Loucy (cell line): ENCODE measurements around the gene STIM1.
"Not testable (repeated sequence)": the region's sequence is repeated elsewhere in the genome, so short reads cannot be mapped to it uniquely, and the experiment has no call there.

Experiments
- EZH2phosphoT487 ChIP-seq: fragments of 200-600 bp; IDR thresholded peaks from 2 replicates; pipeline ENCODE4 v1.6.1; 2018; ENCODE audit warnings: antibody characterized with exemption, mild to moderate bottlenecking, moderate library complexity, borderline replicate concordance
- TF ChIP-seq, protein P1 (sequence below): fragments of 200-600 bp; sonication (generic); conservative IDR thresholded peaks from 2 replicates; pipeline ENCODE4 v1.5.1; 2014; ENCODE audit warnings: mild to moderate bottlenecking, antibody characterized with exemption, low read length

DNA sequence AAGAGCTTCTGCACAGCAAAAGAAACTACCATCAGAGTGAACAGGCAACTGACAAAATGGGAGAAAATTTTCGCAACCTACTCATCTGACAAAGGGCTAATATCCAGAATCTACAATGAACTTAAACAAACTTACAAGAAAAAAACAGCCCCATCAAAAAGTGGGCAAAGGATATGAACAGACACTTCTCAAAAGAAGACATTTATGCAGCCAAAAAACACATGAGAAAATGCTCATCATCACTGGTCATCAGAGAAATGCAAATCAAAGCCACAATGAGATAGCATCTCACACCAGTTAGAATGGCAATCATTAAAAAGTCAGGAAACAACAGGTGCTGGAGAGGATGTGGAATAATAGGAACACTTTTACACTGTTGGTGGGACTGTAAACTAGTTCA is 149.3 kb downstream of the STIM1 start:
- TF ChIP-seq, protein P1, sequence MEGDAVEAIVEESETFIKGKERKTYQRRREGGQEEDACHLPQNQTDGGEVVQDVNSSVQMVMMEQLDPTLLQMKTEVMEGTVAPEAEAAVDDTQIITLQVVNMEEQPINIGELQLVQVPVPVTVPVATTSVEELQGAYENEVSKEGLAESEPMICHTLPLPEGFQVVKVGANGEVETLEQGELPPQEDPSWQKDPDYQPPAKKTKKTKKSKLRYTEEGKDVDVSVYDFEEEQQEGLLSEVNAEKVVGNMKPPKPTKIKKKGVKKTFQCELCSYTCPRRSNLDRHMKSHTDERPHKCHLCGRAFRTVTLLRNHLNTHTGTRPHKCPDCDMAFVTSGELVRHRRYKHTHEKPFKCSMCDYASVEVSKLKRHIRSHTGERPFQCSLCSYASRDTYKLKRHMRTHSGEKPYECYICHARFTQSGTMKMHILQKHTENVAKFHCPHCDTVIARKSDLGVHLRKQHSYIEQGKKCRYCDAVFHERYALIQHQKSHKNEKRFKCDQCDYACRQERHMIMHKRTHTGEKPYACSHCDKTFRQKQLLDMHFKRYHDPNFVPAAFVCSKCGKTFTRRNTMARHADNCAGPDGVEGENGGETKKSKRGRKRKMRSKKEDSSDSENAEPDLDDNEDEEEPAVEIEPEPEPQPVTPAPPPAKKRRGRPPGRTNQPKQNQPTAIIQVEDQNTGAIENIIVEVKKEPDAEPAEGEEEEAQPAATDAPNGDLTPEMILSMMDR = not testable (repeated sequence)
- TF ChIP-seq EZH2phosphoT487 = not testable (repeated sequence)
